ENCODE measurements around the gene GNG12.

The GNG12 gene

GRCh38 chr1:67713057-67713846 is 120.0 kb downstream of the GNG12 start:
- Histone ChIP-seq H3K36me3 (ENCODE audit: control insufficient read depth, insufficient read depth, low read length, severe bottlenecking) (no peaks in the 10 kb centered on the region), H3K4me1 (ENCODE audit: control insufficient read depth, insufficient read depth, low read length) (peaks cover 51% of the 10 kb centered on the region), H3K27me3 (replicated peaks; ENCODE audit: control insufficient read depth, insufficient read depth, low read length) (no peaks in the 10 kb centered on the region), H3K4me3 (ENCODE audit: low read length) (no peak overlapping the region), H3K9me3 (ENCODE audit: control insufficient read depth, low read length) (no peaks in the 10 kb centered on the region), H3K9ac (ENCODE audit: low read length) (peak overlapping the region; percentile 44)
- peak; percentile 71 for DNase-seq (ENCODE audit: low read depth)

GRCh38 chr1:67711855-67712212 is 121.4 kb downstream of the GNG12 start:
- H3K27me3 ChIP-seq (replicated peaks; ENCODE audit: control insufficient read depth, insufficient read depth, low read length) = no peaks in the 10 kb centered on the region
- H3K4me1 ChIP-seq (ENCODE audit: control insufficient read depth, insufficient read depth, low read length) = peaks cover 53% of the 10 kb centered on the region
- H3K36me3 ChIP-seq (ENCODE audit: control insufficient read depth, insufficient read depth, low read length, severe bottlenecking) = no peaks in the 10 kb centered on the region
- H3K4me3 ChIP-seq (ENCODE audit: low read length) = no peak overlapping the region
- no peaks in the 10 kb centered on the region for H3K9me3 ChIP-seq (ENCODE audit: control insufficient read depth, low read length)
- no peak overlapping the region for H3K9ac ChIP-seq (ENCODE audit: low read length)
- DNase-seq (ENCODE audit: low read depth) = no peak

DNA sequence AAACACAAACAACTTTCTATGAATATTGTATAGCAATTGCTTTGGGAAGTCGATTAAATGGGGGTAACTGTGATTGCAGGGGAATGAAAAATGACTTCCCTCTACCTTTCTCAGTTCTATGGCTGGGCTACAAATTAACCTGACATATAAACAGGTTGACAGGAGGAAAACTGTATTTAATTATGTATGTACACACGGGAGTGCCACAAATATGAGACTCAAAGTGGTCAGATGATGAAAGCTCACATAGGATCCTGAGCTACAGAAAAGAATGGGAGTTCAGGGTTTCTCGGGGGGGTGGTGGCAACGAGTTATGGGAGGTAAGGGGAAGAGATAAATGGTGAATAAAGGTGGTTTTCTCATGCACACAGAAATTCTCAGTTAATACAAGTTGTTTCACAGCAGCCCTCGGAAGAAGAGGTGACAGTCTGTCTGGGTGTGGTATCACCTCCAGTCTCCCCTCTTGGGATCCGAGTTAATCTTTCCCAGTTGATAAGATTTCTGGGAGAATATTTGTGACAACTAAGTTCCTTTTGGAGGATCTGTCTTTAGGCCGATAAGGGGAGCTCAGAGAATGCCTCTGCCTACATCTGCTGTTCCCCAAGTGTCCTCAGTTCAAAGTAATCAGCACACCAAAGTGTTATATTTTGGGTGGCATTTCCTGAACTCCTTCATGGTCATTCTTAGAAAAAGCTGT is 122.0 kb downstream of the GNG12 start:
- no peak for DNase-seq (ENCODE audit: low read depth)

GRCh38 chr1:67710417-67710816 is 122.8 kb downstream of the GNG12 start:
- Histone ChIP-seq H3K36me3 (ENCODE audit: control insufficient read depth, insufficient read depth, low read length, severe bottlenecking) (peaks cover 10% of the 10 kb centered on the region), H3K9ac (ENCODE audit: low read length) (peak overlapping the region; percentile 78), H3K9me3 (ENCODE audit: control insufficient read depth, low read length) (no peaks in the 10 kb centered on the region), H3K27me3 (replicated peaks; ENCODE audit: control insufficient read depth, insufficient read depth, low read length) (no peaks in the 10 kb centered on the region), H3K4me1 (ENCODE audit: control insufficient read depth, insufficient read depth, low read length) (peaks cover 50% of the 10 kb centered on the region), H3K4me3 (ENCODE audit: low read length) (peak overlapping the region; percentile 28)
- peak; percentile 50 for DNase-seq (ENCODE audit: low read depth)

More for the DNA sequence above, 122.0 kb downstream of the GNG12 start:
- Histone ChIP-seq H3K9ac (ENCODE audit: low read length) (peak overlapping the region; percentile 78), H3K4me3 (ENCODE audit: low read length) (peak overlapping the region; percentile 28), H3K4me1 (ENCODE audit: control insufficient read depth, insufficient read depth, low read length) (peaks cover 51% of the 10 kb centered on the region), H3K36me3 (ENCODE audit: control insufficient read depth, insufficient read depth, low read length, severe bottlenecking) (peaks cover under 1% of the 10 kb centered on the region), H3K27me3 (replicated peaks; ENCODE audit: control insufficient read depth, insufficient read depth, low read length) (no peaks in the 10 kb centered on the region), H3K9me3 (ENCODE audit: control insufficient read depth, low read length) (no peaks in the 10 kb centered on the region)

- no peak for DNase-seq (ENCODE audit: low read depth)
- H3K36me3 ChIP-seq (ENCODE audit: control insufficient read depth, insufficient read depth, low read length, severe bottlenecking) = peaks cover 28% of the 10 kb centered on the region
These were observed 124.7 kb downstream of the GNG12 start for GRCh38 chr1:67708606-67709005.

DNA sequence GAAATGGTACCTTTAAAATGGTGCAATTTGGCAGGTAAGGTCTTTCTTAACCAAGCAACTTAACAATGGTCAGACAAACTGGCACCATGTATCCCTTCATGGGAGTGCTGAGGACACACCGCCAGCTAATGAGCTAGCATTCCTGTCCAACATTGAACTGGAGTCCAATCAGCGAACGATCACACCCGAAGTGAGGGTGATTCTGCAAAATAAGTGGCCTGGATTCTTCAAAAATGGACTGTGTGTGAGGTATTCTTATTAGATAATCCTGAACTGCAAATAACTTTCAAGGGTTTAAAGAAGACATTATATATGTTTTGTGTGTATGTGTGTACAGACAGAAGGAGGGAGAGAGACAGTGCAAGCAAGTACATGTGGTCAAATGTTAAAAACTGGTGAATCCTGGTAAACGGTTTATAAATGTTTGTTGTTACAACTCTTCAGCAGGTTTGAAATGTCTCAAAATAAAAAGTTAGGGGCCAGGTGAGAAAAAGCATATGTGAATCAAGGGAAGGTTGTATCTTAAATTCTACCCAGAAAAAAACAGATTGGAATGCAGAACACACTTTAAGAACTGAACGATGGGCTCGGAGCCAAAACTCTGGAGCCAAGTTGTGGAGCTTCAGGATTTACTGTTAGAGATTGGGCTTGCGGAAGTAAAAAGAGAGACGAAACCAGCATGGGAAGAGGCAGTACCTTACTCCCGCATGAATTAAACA is 127.4 kb downstream of the GNG12 start:
- H3K36me3 ChIP-seq (ENCODE audit: control insufficient read depth, insufficient read depth, low read length, severe bottlenecking) = peaks cover 48% of the 10 kb centered on the region
- peak overlapping the region; percentile 13 for H3K9ac ChIP-seq (ENCODE audit: low read length)
- no peaks in the 10 kb centered on the region for H3K27me3 ChIP-seq (replicated peaks; ENCODE audit: control insufficient read depth, insufficient read depth, low read length)
- H3K4me1 ChIP-seq (ENCODE audit: control insufficient read depth, insufficient read depth, low read length) = peaks cover 35% of the 10 kb centered on the region
- no peak for DNase-seq (ENCODE audit: low read depth)
- peak overlapping the region; percentile 32 for H3K4me3 ChIP-seq (ENCODE audit: low read length)
- H3K9me3 ChIP-seq (ENCODE audit: control insufficient read depth, low read length) = no peaks in the 10 kb centered on the region

More at GRCh38 chr1:67708606-67709005, 124.7 kb downstream of the GNG12 start:
- Histone ChIP-seq H3K9me3 (ENCODE audit: control insufficient read depth, low read length) (no peaks in the 10 kb centered on the region), H3K4me1 (ENCODE audit: control insufficient read depth, insufficient read depth, low read length) (peaks cover 47% of the 10 kb centered on the region), H3K9ac (ENCODE audit: low read length) (no peak overlapping the region), H3K27me3 (replicated peaks; ENCODE audit: control insufficient read depth, insufficient read depth, low read length) (no peaks in the 10 kb centered on the region), H3K4me3 (ENCODE audit: low read length) (no peak overlapping the region)

- H3K4me1 ChIP-seq (ENCODE audit: control insufficient read depth, insufficient read depth, low read length) = peaks cover 27% of the 10 kb centered on the region
- H3K27me3 ChIP-seq (replicated peaks; ENCODE audit: control insufficient read depth, insufficient read depth, low read length) = no peaks in the 10 kb centered on the region
- H3K4me3 ChIP-seq (ENCODE audit: low read length) = no peak overlapping the region
- DNase-seq (ENCODE audit: low read depth) = no peak
- no peak overlapping the region for H3K9ac ChIP-seq (ENCODE audit: low read length)
- no peaks in the 10 kb centered on the region for H3K9me3 ChIP-seq (ENCODE audit: control insufficient read depth, low read length)
- peaks cover 55% of the 10 kb centered on the region for H3K36me3 ChIP-seq (ENCODE audit: control insufficient read depth, insufficient read depth, low read length, severe bottlenecking)
These were observed 128.9 kb downstream of the GNG12 start for GRCh38 chr1:67704351-67704750.

DNA sequence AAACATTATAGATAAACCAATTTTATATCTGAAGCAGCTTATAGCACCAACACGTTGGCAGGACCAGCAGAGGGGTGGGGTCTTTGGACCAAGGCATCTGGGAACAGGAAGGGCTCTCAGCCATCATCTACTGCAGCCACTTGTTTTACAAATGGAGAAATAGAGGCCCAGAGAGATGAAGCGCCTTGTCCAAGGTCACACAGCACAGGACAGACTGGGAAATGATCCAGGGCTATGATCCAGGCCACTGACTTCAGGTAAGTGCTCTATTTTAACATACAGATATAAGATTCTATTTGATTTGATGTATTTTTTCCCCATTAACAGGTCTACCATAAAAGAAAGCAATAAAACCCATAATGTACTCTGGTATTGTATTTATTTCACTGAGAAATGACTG is 131.4 kb downstream of the GNG12 start:
- H3K27me3 ChIP-seq (replicated peaks; ENCODE audit: control insufficient read depth, insufficient read depth, low read length) = no peaks in the 10 kb centered on the region
- H3K4me1 ChIP-seq (ENCODE audit: control insufficient read depth, insufficient read depth, low read length) = peaks cover 10% of the 10 kb centered on the region
- no peak for DNase-seq (ENCODE audit: low read depth)
- no peak overlapping the region for H3K4me3 ChIP-seq (ENCODE audit: low read length)
- no peaks in the 10 kb centered on the region for H3K9me3 ChIP-seq (ENCODE audit: control insufficient read depth, low read length)
- H3K9ac ChIP-seq (ENCODE audit: low read length) = no peak overlapping the region
- peaks cover 55% of the 10 kb centered on the region for H3K36me3 ChIP-seq (ENCODE audit: control insufficient read depth, insufficient read depth, low read length, severe bottlenecking)

GRCh38 chr1:67700692-67701410 is 132.4 kb downstream of the GNG12 start:
- Histone ChIP-seq H3K9me3 (ENCODE audit: control insufficient read depth, low read length) (no peaks in the 10 kb centered on the region), H3K4me3 (ENCODE audit: low read length) (no peak overlapping the region), H3K9ac (ENCODE audit: low read length) (no peak overlapping the region), H3K4me1 (ENCODE audit: control insufficient read depth, insufficient read depth, low read length) (peaks cover 1% of the 10 kb centered on the region), H3K36me3 (ENCODE audit: control insufficient read depth, insufficient read depth, low read length, severe bottlenecking) (peaks cover 50% of the 10 kb centered on the region), H3K27me3 (replicated peaks; ENCODE audit: control insufficient read depth, insufficient read depth, low read length) (no peaks in the 10 kb centered on the region)
- no peak for DNase-seq (ENCODE audit: low read depth)

DNA sequence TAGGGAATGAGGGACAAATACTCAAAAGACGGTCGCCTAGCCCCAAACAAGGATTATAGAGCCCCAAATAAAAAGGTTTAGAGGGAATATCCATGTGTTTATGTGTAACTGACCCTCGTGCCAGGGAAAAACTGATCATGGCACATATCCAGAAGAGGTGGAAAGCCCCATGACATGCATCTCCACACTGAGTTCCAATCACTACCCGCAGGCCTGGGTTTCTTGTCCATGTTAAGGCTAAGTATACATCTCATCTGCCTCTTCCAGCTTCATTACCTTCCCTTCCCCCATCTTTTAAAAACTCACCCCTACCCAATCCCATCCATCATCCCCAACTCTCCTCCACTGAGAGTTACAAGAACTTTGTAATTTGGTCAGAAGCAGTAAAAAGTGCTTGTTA is 133.0 kb downstream of the GNG12 start:
- Histone ChIP-seq H3K4me1 (ENCODE audit: control insufficient read depth, insufficient read depth, low read length) (no peaks in the 10 kb centered on the region), H3K36me3 (ENCODE audit: control insufficient read depth, insufficient read depth, low read length, severe bottlenecking) (peaks cover 43% of the 10 kb centered on the region), H3K27me3 (replicated peaks; ENCODE audit: control insufficient read depth, insufficient read depth, low read length) (no peaks in the 10 kb centered on the region), H3K4me3 (ENCODE audit: low read length) (no peak overlapping the region), H3K9ac (ENCODE audit: low read length) (no peak overlapping the region), H3K9me3 (ENCODE audit: control insufficient read depth, low read length) (no peaks in the 10 kb centered on the region)
- no peak for DNase-seq (ENCODE audit: low read depth)

GRCh38 chr1:67696708-67697107 is 136.6 kb downstream of the GNG12 start:
- no peak overlapping the region for H3K4me3 ChIP-seq (ENCODE audit: low read length)
- H3K9ac ChIP-seq (ENCODE audit: low read length) = no peak overlapping the region
- no peak for DNase-seq (ENCODE audit: low read depth)
- H3K36me3 ChIP-seq (ENCODE audit: control insufficient read depth, insufficient read depth, low read length, severe bottlenecking) = peaks cover 13% of the 10 kb centered on the region
- no peaks in the 10 kb centered on the region for H3K27me3 ChIP-seq (replicated peaks; ENCODE audit: control insufficient read depth, insufficient read depth, low read length)
- no peaks in the 10 kb centered on the region for H3K4me1 ChIP-seq (ENCODE audit: control insufficient read depth, insufficient read depth, low read length)
- no peaks in the 10 kb centered on the region for H3K9me3 ChIP-seq (ENCODE audit: control insufficient read depth, low read length)
